GM12878 (cell line): ENCODE results near the gene ZNF574. TPM values are rescaled to one million over a fixed set of nuclear protein-coding genes. Genes with fewer than 3 reads are reported as not detected.

Experiments used
- CREM ChIP-seq: IDR thresholded peaks from 2 replicates; pipeline ENCODE4 v1.6.1; 2014; ENCODE audit warnings: antibody characterized with exemption, low read depth
- EED ChIP-seq: sonication (generic); IDR thresholded peaks from 2 replicates; pipeline ENCODE4 v1.6.1; 2016; ENCODE audit warnings: antibody characterized with exemption, low read depth
- EP300 ChIP-seq, 2 experiments: fragments of 150-350 bp in 1 of 2; IDR thresholded peaks; 2 replicates each; pipeline ENCODE4 v1.6.1; 2011 to 2012; ENCODE audit warnings: low read depth in 2 of 2, low read length in 2 of 2, borderline replicate concordance in 1 of 2, improper control_type of control experiment in 1 of 2, inconsistent platforms in 1 of 2; ENCODE audit not compliant: control insufficient read depth in 1 of 2
- EZH2 ChIP-seq: IDR thresholded peaks from 2 replicates; pipeline ENCODE4 v1.6.1; 2012; ENCODE audit warnings: low read depth, mild to moderate bottlenecking, control low read depth, inconsistent platforms, low read length, borderline replicate concordance; ENCODE audit not compliant: control insufficient read depth
- FOS ChIP-seq: IDR thresholded peaks from 3 replicates; pipeline ENCODE4 v1.6.1; 2011; ENCODE audit warnings: borderline replicate concordance; ENCODE audit not compliant: insufficient read length; ENCODE audit errors: extremely low read depth
- HCFC1 ChIP-seq: fragments of 150-350 bp; IDR thresholded peaks from 2 replicates; pipeline ENCODE4 v1.6.1; 2014; ENCODE audit warnings: low read length
- HDAC2 ChIP-seq: fragments of 200-600 bp; sonication (generic); IDR thresholded peaks from 2 replicates; pipeline ENCODE4 v1.6.1; 2017
- HDGF ChIP-seq: fragments of 450-650 bp; IDR thresholded peaks from 2 replicates; pipeline ENCODE4 v1.6.1; 2016; ENCODE audit warnings: antibody characterized with exemption
- LARP7 ChIP-seq: fragments of 450-650 bp; IDR thresholded peaks from 2 replicates; pipeline ENCODE4 v1.6.1; 2017; ENCODE audit warnings: mild to moderate bottlenecking
- MYB ChIP-seq: fragments of 150-350 bp; IDR thresholded peaks from 2 replicates; pipeline ENCODE4 v1.6.1; 2014; ENCODE audit warnings: mild to moderate bottlenecking, low read depth, low read length, borderline replicate concordance
- NR2C1 ChIP-seq: fragments of 450-650 bp; IDR thresholded peaks from 2 replicates; pipeline ENCODE4 v1.6.1; 2017; ENCODE audit warnings: antibody characterized with exemption, mild to moderate bottlenecking, moderate library complexity
- POLR2A ChIP-seq: IDR thresholded peaks from 2 replicates; pipeline ENCODE4 v1.6.1; 2011; ENCODE audit warnings: low read depth, mild to moderate bottlenecking, low read length
- POLR2AphosphoS5 ChIP-seq: IDR thresholded peaks from 2 replicates; pipeline ENCODE4 v1.6.1; 2011; ENCODE audit warnings: mild to moderate bottlenecking, low read length, inconsistent platforms
- POU2F2 ChIP-seq: IDR thresholded peaks from 3 replicates; pipeline ENCODE4 v1.6.1; 2011; ENCODE audit warnings: low read depth, mild to moderate bottlenecking, low read length, borderline replicate concordance
- RAD21 ChIP-seq: IDR thresholded peaks from 2 replicates; pipeline ENCODE4 v1.6.1; 2011; ENCODE audit warnings: mild to moderate bottlenecking, low read depth, low read length, moderate library complexity; ENCODE audit not compliant: insufficient read depth
- SMAD1 ChIP-seq: fragments of 450-650 bp; IDR thresholded peaks from 2 replicates; pipeline ENCODE4 v1.6.1; 2018; ENCODE audit warnings: mild to moderate bottlenecking, low read depth; ENCODE audit not compliant: partially characterized antibody
- SPI1 ChIP-seq: IDR thresholded peaks from 2 replicates; pipeline ENCODE4 v1.6.1; 2011; ENCODE audit warnings: low read depth, mild to moderate bottlenecking, low read length, moderate library complexity, borderline replicate concordance; ENCODE audit not compliant: insufficient read depth
- ZNF24 ChIP-seq: fragments of 450-650 bp; IDR thresholded peaks from 2 replicates; pipeline ENCODE4 v1.6.1; 2017; ENCODE audit warnings: antibody characterized with exemption, mild to moderate bottlenecking
- ZNF384 ChIP-seq: IDR thresholded peaks from 2 replicates; pipeline ENCODE4 v1.6.1; 2012; ENCODE audit warnings: low read depth, mild to moderate bottlenecking, low read length, improper control_type of control experiment, borderline replicate concordance
- ZNF622 ChIP-seq: fragments of 450-650 bp; IDR thresholded peaks from 2 replicates; pipeline ENCODE4 v1.6.1; 2017; ENCODE audit warnings: mild to moderate bottlenecking, inconsistent platforms
- ZSCAN29 ChIP-seq: fragments of 450-650 bp; IDR thresholded peaks from 2 replicates; pipeline ENCODE4 v1.6.1; 2017; ENCODE audit warnings: mild to moderate bottlenecking, moderate library complexity
- polyA plus RNA-seq, 11 experiments: library from polyadenylated mRNA; depleted of rRNA in 4 of 11; unstranded in 6 of 11; stranded (reverse) in 5 of 11; fragments of >200 nt; fragmentation: Nextera tagmentation in 4 of 11; fragmentation: Illumina TruSeq in 1 of 11; extraction: Ambion mirVana in 4 of 11; extraction: Trizol in 1 of 11; gene quantifications; 1 replicate in 1 of 11; 2 replicates in 10 of 11; pipeline versions ENCODE4 v1.2.1 to v1.2.3, GENCODE V29; 2011 to 2016; ENCODE audit warnings: inconsistent platforms in 2 of 11, missing spikeins in 2 of 11, low read depth in 1 of 11
- total RNA-seq, 4 experiments: library from RNA; depleted of rRNA in 3 of 4; stranded (reverse); fragments of >200 nt in 3 of 4; fragmentation: Illumina TruSeq in 1 of 4; extraction: Trizol in 1 of 4; gene quantifications; 2 replicates each; pipeline versions ENCODE4 v1.2.1 to v1.2.3, GENCODE V29; 2013 to 2021
- TF ChIP-seq, protein P1 (sequence below): fragments of 450-650 bp; IDR thresholded peaks from 2 replicates; pipeline ENCODE4 v1.6.1; 2017; ENCODE audit warnings: antibody characterized with exemption, mild to moderate bottlenecking, moderate library complexity
- TF ChIP-seq, protein P2 (sequence below): fragments of 150-350 bp; IDR thresholded peaks from 2 replicates; pipeline ENCODE4 v1.6.1; 2016; ENCODE audit warnings: low read depth, low read length
- TF ChIP-seq, protein P3 (sequence below): fragments of 450-650 bp; IDR thresholded peaks from 2 replicates; pipeline ENCODE4 v1.6.1; 2017; ENCODE audit warnings: borderline replicate concordance

The ZNF574 gene
- total and polyA plus RNA-seq, 10 of the 15 experiments (the other 5 are each of a cell fraction or from before 2014, with no cell fraction given) = 0.32 to 25.6 (median 11.4) TPM

DNA sequence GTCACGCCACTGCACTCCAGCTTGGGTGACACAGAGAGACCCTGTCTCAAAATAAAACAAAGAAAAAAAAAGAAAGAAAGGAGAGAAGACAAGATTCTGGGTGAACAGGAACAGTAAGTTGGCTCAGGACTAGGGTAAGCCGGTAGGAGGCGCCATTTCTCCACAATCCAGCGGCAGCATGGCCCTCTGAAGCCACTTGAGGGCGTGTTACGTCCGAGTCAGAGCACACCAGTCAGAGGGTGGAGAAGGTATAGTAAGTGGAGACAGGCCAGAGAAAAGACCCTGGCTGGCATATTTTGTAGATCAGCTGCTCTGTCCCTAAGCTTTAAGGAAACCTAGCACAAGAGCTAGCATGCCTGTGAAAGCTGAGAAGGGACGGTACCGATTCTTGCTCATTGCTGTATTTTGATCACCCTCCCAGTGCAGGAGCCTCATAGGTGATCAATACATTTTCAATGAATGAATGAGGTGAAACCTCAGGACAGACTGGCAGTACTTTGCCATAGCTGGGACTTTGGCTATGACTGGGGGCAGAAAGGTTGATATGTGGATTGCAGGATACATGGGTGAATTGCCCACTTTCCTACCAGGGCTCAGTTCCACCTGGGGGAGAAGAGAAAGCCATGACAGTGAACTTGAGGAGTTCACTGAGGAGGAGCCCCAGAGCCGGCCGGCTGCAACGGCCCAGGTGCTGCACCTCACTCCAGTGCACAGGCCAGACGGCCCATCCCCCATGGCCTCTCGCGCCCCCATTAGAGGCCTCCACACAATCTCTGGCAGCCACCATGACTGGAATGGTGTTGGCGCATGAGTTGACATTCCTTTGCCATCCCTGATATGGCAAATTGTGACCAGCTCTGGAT lies 32.8 kb downstream of the ZNF574 start (continued):
- TF ChIP-seq, protein P1, sequence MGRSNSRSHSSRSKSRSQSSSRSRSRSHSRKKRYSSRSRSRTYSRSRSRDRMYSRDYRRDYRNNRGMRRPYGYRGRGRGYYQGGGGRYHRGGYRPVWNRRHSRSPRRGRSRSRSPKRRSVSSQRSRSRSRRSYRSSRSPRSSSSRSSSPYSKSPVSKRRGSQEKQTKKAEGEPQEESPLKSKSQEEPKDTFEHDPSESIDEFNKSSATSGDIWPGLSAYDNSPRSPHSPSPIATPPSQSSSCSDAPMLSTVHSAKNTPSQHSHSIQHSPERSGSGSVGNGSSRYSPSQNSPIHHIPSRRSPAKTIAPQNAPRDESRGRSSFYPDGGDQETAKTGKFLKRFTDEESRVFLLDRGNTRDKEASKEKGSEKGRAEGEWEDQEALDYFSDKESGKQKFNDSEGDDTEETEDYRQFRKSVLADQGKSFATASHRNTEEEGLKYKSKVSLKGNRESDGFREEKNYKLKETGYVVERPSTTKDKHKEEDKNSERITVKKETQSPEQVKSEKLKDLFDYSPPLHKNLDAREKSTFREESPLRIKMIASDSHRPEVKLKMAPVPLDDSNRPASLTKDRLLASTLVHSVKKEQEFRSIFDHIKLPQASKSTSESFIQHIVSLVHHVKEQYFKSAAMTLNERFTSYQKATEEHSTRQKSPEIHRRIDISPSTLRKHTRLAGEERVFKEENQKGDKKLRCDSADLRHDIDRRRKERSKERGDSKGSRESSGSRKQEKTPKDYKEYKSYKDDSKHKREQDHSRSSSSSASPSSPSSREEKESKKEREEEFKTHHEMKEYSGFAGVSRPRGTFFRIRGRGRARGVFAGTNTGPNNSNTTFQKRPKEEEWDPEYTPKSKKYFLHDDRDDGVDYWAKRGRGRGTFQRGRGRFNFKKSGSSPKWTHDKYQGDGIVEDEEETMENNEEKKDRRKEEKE = no peak
- TF ChIP-seq ZNF24 = no peak
- TF ChIP-seq POU2F2 = peak; percentile 86
- TF ChIP-seq CREM = no peak
- no peak for TF ChIP-seq MYB
- TF ChIP-seq HDAC2 = no peak
- TF ChIP-seq SMAD1 = no peak
- TF ChIP-seq, protein P2, sequence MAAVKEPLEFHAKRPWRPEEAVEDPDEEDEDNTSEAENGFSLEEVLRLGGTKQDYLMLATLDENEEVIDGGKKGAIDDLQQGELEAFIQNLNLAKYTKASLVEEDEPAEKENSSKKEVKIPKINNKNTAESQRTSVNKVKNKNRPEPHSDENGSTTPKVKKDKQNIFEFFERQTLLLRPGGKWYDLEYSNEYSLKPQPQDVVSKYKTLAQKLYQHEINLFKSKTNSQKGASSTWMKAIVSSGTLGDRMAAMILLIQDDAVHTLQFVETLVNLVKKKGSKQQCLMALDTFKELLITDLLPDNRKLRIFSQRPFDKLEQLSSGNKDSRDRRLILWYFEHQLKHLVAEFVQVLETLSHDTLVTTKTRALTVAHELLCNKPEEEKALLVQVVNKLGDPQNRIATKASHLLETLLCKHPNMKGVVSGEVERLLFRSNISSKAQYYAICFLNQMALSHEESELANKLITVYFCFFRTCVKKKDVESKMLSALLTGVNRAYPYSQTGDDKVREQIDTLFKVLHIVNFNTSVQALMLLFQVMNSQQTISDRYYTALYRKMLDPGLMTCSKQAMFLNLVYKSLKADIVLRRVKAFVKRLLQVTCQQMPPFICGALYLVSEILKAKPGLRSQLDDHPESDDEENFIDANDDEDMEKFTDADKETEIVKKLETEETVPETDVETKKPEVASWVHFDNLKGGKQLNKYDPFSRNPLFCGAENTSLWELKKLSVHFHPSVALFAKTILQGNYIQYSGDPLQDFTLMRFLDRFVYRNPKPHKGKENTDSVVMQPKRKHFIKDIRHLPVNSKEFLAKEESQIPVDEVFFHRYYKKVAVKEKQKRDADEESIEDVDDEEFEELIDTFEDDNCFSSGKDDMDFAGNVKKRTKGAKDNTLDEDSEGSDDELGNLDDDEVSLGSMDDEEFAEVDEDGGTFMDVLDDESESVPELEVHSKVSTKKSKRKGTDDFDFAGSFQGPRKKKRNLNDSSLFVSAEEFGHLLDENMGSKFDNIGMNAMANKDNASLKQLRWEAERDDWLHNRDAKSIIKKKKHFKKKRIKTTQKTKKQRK = no peak
- peak; percentile 58 for TF ChIP-seq ZNF384
- TF ChIP-seq ZSCAN29 = 0 out of 2 replicates have a peak, but pooled peaks have one; percentile 9
- no peak for TF ChIP-seq FOS
- no peak for TF ChIP-seq ZNF622
- TF ChIP-seq EZH2 = no peak
- TF ChIP-seq POLR2AphosphoS5 = no peak
- peak; percentile 100 for TF ChIP-seq RAD21
- TF ChIP-seq NR2C1 = no peak
- TF ChIP-seq EP300 (IDR thresholded peaks at IDR 0.05; ENCODE audit: borderline replicate concordance in 1 of 2, control insufficient read depth in 1 of 2, low read depth in 2 of 2, low read length in 2 of 2) = no peak; a peak in 1 of 4 replicates
- peak; percentile 37; the same call in 1 of the 2 replicates for TF ChIP-seq HCFC1
- TF ChIP-seq HDGF = peak; percentile 86
- no peak for TF ChIP-seq EED
- TF ChIP-seq LARP7 = 0 out of 2 replicates have a peak, but pooled peaks have one; percentile 22
- TF ChIP-seq, protein P3, sequence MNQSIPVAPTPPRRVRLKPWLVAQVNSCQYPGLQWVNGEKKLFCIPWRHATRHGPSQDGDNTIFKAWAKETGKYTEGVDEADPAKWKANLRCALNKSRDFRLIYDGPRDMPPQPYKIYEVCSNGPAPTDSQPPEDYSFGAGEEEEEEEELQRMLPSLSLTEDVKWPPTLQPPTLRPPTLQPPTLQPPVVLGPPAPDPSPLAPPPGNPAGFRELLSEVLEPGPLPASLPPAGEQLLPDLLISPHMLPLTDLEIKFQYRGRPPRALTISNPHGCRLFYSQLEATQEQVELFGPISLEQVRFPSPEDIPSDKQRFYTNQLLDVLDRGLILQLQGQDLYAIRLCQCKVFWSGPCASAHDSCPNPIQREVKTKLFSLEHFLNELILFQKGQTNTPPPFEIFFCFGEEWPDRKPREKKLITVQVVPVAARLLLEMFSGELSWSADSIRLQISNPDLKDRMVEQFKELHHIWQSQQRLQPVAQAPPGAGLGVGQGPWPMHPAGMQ = no peak
- TF ChIP-seq SPI1 = no peak
- TF ChIP-seq POLR2A = no peak
